Muscle layer of colon (tissue), 2 donors: ENCODE results near the gene ILRUN.
"Not testable (repeated sequence)": the region's sequence is repeated elsewhere in the genome, so short reads cannot be mapped to it uniquely, and the experiment has no call there.

Experiments used
- H3K27ac ChIP-seq: one replicate; pipeline ENCODE4 v1.7.0; 2013; ENCODE audit warnings: low read depth, mild to moderate bottlenecking, low read length, moderate library complexity
- H3K27me3 ChIP-seq, 2 donors: one replicate each; pipeline ENCODE4 v1.7.0; 2013; ENCODE audit warnings: low read length in 2 of 2, mild to moderate bottlenecking in 2 of 2; ENCODE audit not compliant: insufficient read depth in 2 of 2, control insufficient read depth in 1 of 2
- H3K36me3 ChIP-seq: one replicate; pipeline ENCODE4 v1.7.0; 2013; ENCODE audit warnings: mild to moderate bottlenecking, low read length; ENCODE audit not compliant: insufficient read depth
- H3K4me1 ChIP-seq: one replicate; pipeline ENCODE4 v1.7.0; 2013; ENCODE audit warnings: mild to moderate bottlenecking, low read length; ENCODE audit not compliant: insufficient read depth
- H3K4me3 ChIP-seq, 2 donors: one replicate each; pipeline ENCODE4 v1.7.0; 2013; ENCODE audit warnings: low read length in 2 of 2, low read depth in 1 of 2, mild to moderate bottlenecking in 1 of 2, moderate library complexity in 1 of 2
- H3K9ac ChIP-seq: one replicate; pipeline ENCODE4 v1.7.0; 2013; ENCODE audit warnings: low read length
- H3K9me3 ChIP-seq: one replicate; pipeline ENCODE4 v1.7.0; 2013; ENCODE audit warnings: mild to moderate bottlenecking, low read length
- donor health status: abdominal sarcoma.
- donor health status: Adenocarcinoma of cecum.

The ILRUN gene

DNA sequence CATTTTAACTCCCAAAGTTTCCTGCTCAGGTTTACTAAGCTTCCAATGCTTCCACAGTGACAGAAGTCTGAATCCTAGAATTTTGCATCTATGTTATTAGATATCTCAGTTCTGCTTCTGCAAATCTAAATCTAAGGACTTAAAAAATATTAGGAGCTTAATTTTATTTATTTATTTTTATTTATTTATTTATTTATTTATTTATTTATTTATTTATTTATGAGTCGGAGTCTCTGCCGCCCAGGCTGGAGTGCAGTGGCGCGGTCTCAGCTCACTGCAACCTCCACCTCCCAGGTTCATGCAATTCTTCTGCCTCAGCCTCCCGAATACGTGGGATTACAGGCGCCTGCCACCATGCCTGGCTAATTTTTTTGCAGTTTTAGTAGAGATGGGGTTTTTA, 46.3 kb downstream of the ILRUN start:
- H3K36me3 ChIP-seq, result peaks cover 18% of the 10 kb centered on the region
- H3K27ac ChIP-seq, H3K4me3 ChIP-seq, H3K27me3 ChIP-seq, H3K9me3 ChIP-seq, H3K9ac ChIP-seq: not testable (repeated sequence)
- peaks cover 11% of the 10 kb centered on the region for H3K4me1 ChIP-seq

DNA sequence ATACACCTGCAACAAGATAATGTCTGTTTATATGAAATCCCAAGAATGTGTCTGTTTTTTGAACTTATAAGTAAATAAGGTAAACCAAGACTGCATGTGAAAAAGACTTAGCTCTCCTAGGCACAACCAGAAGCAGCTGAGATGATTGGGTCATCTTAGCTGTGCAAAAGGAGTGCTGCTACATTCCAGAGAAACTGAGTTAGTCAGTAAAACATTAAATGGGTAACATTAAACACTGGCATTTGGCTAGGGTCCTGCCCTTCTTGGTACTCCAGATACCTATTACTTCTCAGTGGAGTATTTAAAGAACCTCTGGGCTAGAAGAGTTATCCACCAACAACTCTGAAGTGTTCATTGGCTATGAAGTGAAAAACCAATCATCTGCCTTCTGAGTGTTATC, 47.8 kb downstream of the ILRUN start:
- Histone ChIP-seq H3K4me1 (peaks cover 10% of the 10 kb centered on the region), H3K9ac (no peak overlapping the region), H3K27me3 (no peaks in the 10 kb centered on the region), H3K36me3 (peaks cover 24% of the 10 kb centered on the region), H3K4me3 (no peak overlapping the region), H3K9me3 (no peaks in the 10 kb centered on the region), H3K27ac (no peak overlapping the region)
